Esophagus squamous epithelium (tissue), 5 donors: ENCODE measurements around the gene ZNF776. TPM values are rescaled to one million over a fixed set of nuclear protein-coding genes. Genes with fewer than 3 reads are reported as not detected.
"Not testable (repeated sequence)": the region's sequence is repeated elsewhere in the genome, so short reads cannot be mapped to it uniquely, and the experiment has no call there.

Source experiments
- DNase-seq: peaks from one replicate; lab custom pipeline; 2025; lab: John Stamatoyannopoulos, UW
- H3K27ac ChIP-seq, 4 donors: fragments of 200-600 bp; sonication (generic); one replicate each; pipeline ENCODE4 v1.5.1; 2016 to 2019; ENCODE audit warnings: mild to moderate bottlenecking in 1 of 4
- H3K27me3 ChIP-seq, 4 donors: fragments of 200-600 bp; sonication (generic); 1 replicate in 3 of 4; 2 replicates in 1 of 4; pipeline versions ENCODE4 v1.5.1 to v1.6.0; 2017 to 2021; ENCODE audit warnings: antibody characterized with exemption in 1 of 4
- H3K36me3 ChIP-seq, 3 donors: fragments of 200-600 bp; sonication (generic); one replicate each; pipeline ENCODE4 v1.5.1; 2016 to 2019
- H3K4me1 ChIP-seq, 3 donors: fragments of 200-600 bp; sonication (generic); one replicate each; pipeline ENCODE4 v1.5.1; 2017 to 2019
- H3K4me3 ChIP-seq, 4 donors: fragments of 200-600 bp; sonication (generic); 1 replicate in 3 of 4; 2 replicates in 1 of 4; pipeline ENCODE4 v1.5.1; 2016 to 2019; ENCODE audit warnings: mild to moderate bottlenecking in 2 of 4, moderate library complexity in 1 of 4
- H3K9me3 ChIP-seq, 3 donors: fragments of 200-600 bp; sonication (generic); one replicate each; pipeline ENCODE4 v1.5.1; 2016 to 2019
- CTCF ChIP-seq, 6 experiments: fragments of 450-650 bp in 4 of 6; fragments of 200-600 bp in 2 of 6; sonication (generic) in 2 of 6; IDR thresholded peaks; one replicate each; pipeline ENCODE4 v1.5.1; 2016 to 2019; ENCODE audit warnings: antibody characterized with exemption in 6 of 6, mild to moderate bottlenecking in 4 of 6, moderate library complexity in 4 of 6
- POLR2A ChIP-seq, 4 donors: fragments of 450-650 bp; IDR thresholded peaks; one replicate each; pipeline ENCODE4 v1.6.1; 2017; ENCODE audit warnings: antibody characterized with exemption in 4 of 4, mild to moderate bottlenecking in 4 of 4, moderate library complexity in 3 of 4
- WGBS, 2 donors: methylation state at CpG; one replicate each; pipeline ENCODE4 v1.1.5; 2018; 5-methylcytosine and 5-hydroxymethylcytosine counted together
- intact Hi-C: fragments of 100-400 bp; cut with DNase I; formaldehyde crosslinking; loops from one replicate; pipeline ENCODE4 v1.15.0; 2022
- total RNA-seq, 4 donors: library from RNA; depleted of rRNA; stranded (reverse); fragments of >200 nt; gene quantifications; one replicate each; pipeline ENCODE4 v1.1.0, GENCODE V29; 2016
- donor health status: DM: yes; HTN: yes; CAD: no.

Gene ZNF776
- total RNA-seq, 4 donors from 2014 or later = 7.9 to 11.6 (median 8.7) TPM

GRCh38 chr19:57738320-57738719, 8.3 kb upstream of the ZNF776 start:
- intact Hi-C loops, H3K36me3 ChIP-seq, H3K27ac ChIP-seq, DNase-seq, H3K27me3 ChIP-seq, H3K4me1 ChIP-seq: not testable (repeated sequence)
- Histone ChIP-seq H3K9me3 (peaks cover 0 to 24% (median 19%) of the 10 kb centered on the region in 3 donors), H3K4me3 (peak overlapping the region in 1 of 4 donors; percentile 15)
- TF ChIP-seq CTCF (IDR thresholded peaks at IDR 0.05) = peak; percentile 18 to 77 (median 52)
- WGBS, 2 donors = 12 to 27% methylated on average over 8 to 10 of the region's 10 CpGs

GRCh38 chr19:57738770-57739169, 7.8 kb upstream of the ZNF776 start:
- H3K36me3 ChIP-seq, H3K27me3 ChIP-seq, intact Hi-C loops, H3K4me1 ChIP-seq, H3K27ac ChIP-seq, DNase-seq: not testable (repeated sequence)
- Histone ChIP-seq H3K4me3 (peak overlapping the region in 1 of 4 donors; percentile 15), H3K9me3 (peaks cover 0 to 24% (median 19%) of the 10 kb centered on the region in 3 donors)
- 88 to 99% methylated on average over 7 of the region's 7 CpGs for whole genome bisulfite sequencing, 2 donors

GRCh38 chr19:57747472-57747807, 825 bp downstream of the ZNF776 start:
- DNase-seq = no peak
- H3K36me3 ChIP-seq = peaks cover 17 to 48% (median 18%) of the 10 kb centered on the region in 3 donors
- peaks cover 0 to 22% (median 4%) of the 10 kb centered on the region in 3 donors for H3K4me1 ChIP-seq
- H3K27ac ChIP-seq = peak overlapping the region in 3 of 4 donors; percentile 88 to 92 (median 89)
- peak overlapping the region; percentile 76 to 100 (median 90) for H3K4me3 ChIP-seq
- no peaks in the 10 kb centered on the region for H3K27me3 ChIP-seq
- TF ChIP-seq CTCF (IDR thresholded peaks at IDR 0.05) = no peak
- TF ChIP-seq POLR2A (IDR thresholded peaks at IDR 0.05) = no peak
- peaks cover 0 to 63% (median 39%) of the 10 kb centered on the region in 3 donors for H3K9me3 ChIP-seq
- 35 to 51% methylated on average over 5 to 6 of the region's 6 CpGs for WGBS, 2 donors
- intact Hi-C loops = loop anchor here (10.0 kb wide), 1 partner anchor 167 kb away; the partner anchor contains the start of gene ZNF417

- H3K36me3 ChIP-seq = peaks cover 23 to 54% (median 24%) of the 10 kb centered on the region in 3 donors
- intact Hi-C loops = loop anchor here (10.0 kb wide), 1 partner anchor 167 kb away; the partner anchor contains the start of gene ZNF417
- TF ChIP-seq POLR2A (IDR thresholded peaks at IDR 0.05) (no peak), CTCF (IDR thresholded peaks at IDR 0.05) (no peak)
- peak overlapping the region in 2 of 4 donors; percentile 76 to 85 for H3K4me3 ChIP-seq
- H3K4me1 ChIP-seq = peaks cover 0 to 22% (median 4%) of the 10 kb centered on the region in 3 donors
- WGBS, 2 donors = 94 to 97% methylated on average over 3 of the region's 3 CpGs
- H3K9me3 ChIP-seq = peaks cover 0 to 67% (median 45%) of the 10 kb centered on the region in 3 donors
- H3K27ac ChIP-seq = no peak overlapping the region
- DNase-seq = no peak
- H3K27me3 ChIP-seq = no peaks in the 10 kb centered on the region
Observed at GRCh38 chr19:57748029-57748428, 1.4 kb downstream of the ZNF776 start.

- Histone ChIP-seq H3K4me3 (no peak overlapping the region), H3K27me3 (no peaks in the 10 kb centered on the region), H3K36me3 (peaks cover 39 to 100% (median 46%) of the 10 kb centered on the region in 3 donors), H3K27ac (no peak overlapping the region), H3K9me3 (peaks cover 12 to 100% (median 87%) of the 10 kb centered on the region in 3 donors), H3K4me1 (no peaks in the 10 kb centered on the region)
- DNase-seq = no peak
- intact Hi-C loops = no loop called here
- TF ChIP-seq POLR2A (IDR thresholded peaks at IDR 0.05) = no peak
- no peak for TF ChIP-seq CTCF (IDR thresholded peaks at IDR 0.05)
- WGBS, 2 donors = 91 to 95% methylated on average over 10 of the region's 10 CpGs
Observed at GRCh38 chr19:57754091-57754673, 7.6 kb downstream of the ZNF776 start.
